GM12874 (cell line): ENCODE results near the gene NDST3.

Experiments
- CTCF ChIP-seq: IDR thresholded peaks from 2 replicates; pipeline ENCODE4 v1.5.1; 2011; ENCODE audit warnings: low read depth, mild to moderate bottlenecking, control low read depth, low read length, moderate library complexity; ENCODE audit not compliant: insufficient read depth

Gene NDST3

GRCh38 chr4:118273642-118274041 lies 239.4 kb downstream of the NDST3 start:
- no peak for TF ChIP-seq CTCF

GRCh38 chr4:118276580-118276979 lies 242.3 kb downstream of the NDST3 start:
- no peak for TF ChIP-seq CTCF

- TF ChIP-seq CTCF: no peak
These were observed 243.0 kb downstream of the NDST3 start for GRCh38 chr4:118277243-118277642.

GRCh38 chr4:118278473-118279274 lies 244.4 kb downstream of the NDST3 start:
- no peak for TF ChIP-seq CTCF

GRCh38 chr4:118279328-118279727 lies 245.0 kb downstream of the NDST3 start:
- no peak for TF ChIP-seq CTCF

- no peak for TF ChIP-seq CTCF
These were observed 245.7 kb downstream of the NDST3 start for GRCh38 chr4:118279920-118280432.

- TF ChIP-seq CTCF: peak; percentile 53; the same call in 1 of the 2 replicates
These were observed 246.4 kb downstream of the NDST3 start for GRCh38 chr4:118280501-118281218.
